GM12878 (cell line): ENCODE data around the gene RSBN1L. TPM values are rescaled to one million over a fixed set of nuclear protein-coding genes. Genes with fewer than 3 reads are reported as not detected.

Experiments used
- BCL11A ChIP-seq: IDR thresholded peaks from 2 replicates; pipeline ENCODE4 v1.6.1; 2011; ENCODE audit warnings: low read depth, low read length
- CEBPZ ChIP-seq: fragments of 150-350 bp; IDR thresholded peaks from 2 replicates; pipeline ENCODE4 v1.6.1; 2016; ENCODE audit warnings: low read depth, low read length
- FOS ChIP-seq: IDR thresholded peaks from 3 replicates; pipeline ENCODE4 v1.6.1; 2011; ENCODE audit warnings: borderline replicate concordance; ENCODE audit not compliant: insufficient read length; ENCODE audit errors: extremely low read depth
- PAX5 ChIP-seq: IDR thresholded peaks from 2 replicates; pipeline ENCODE4 v1.6.1; 2011; ENCODE audit warnings: low read depth, low read length, borderline replicate concordance
- SPI1 ChIP-seq: IDR thresholded peaks from 2 replicates; pipeline ENCODE4 v1.6.1; 2011; ENCODE audit warnings: low read depth, mild to moderate bottlenecking, low read length, moderate library complexity, borderline replicate concordance; ENCODE audit not compliant: insufficient read depth
- TARDBP ChIP-seq: IDR thresholded peaks from 2 replicates; pipeline ENCODE4 v1.6.1; 2016; ENCODE audit warnings: borderline replicate concordance
- ZNF592 ChIP-seq: fragments of 450-650 bp; IDR thresholded peaks from 2 replicates; pipeline ENCODE4 v1.6.1; 2017; ENCODE audit warnings: mild to moderate bottlenecking, moderate library complexity
- polyA plus RNA-seq, 11 experiments: library from polyadenylated mRNA; depleted of rRNA in 4 of 11; unstranded in 6 of 11; stranded (reverse) in 5 of 11; fragments of >200 nt; fragmentation: Nextera tagmentation in 4 of 11; fragmentation: Illumina TruSeq in 1 of 11; extraction: Ambion mirVana in 4 of 11; extraction: Trizol in 1 of 11; gene quantifications; 1 replicate in 1 of 11; 2 replicates in 10 of 11; pipeline versions ENCODE4 v1.2.1 to v1.2.3, GENCODE V29; 2011 to 2016; ENCODE audit warnings: inconsistent platforms in 2 of 11, missing spikeins in 2 of 11, low read depth in 1 of 11
- total RNA-seq, 4 experiments: library from RNA; depleted of rRNA in 3 of 4; stranded (reverse); fragments of >200 nt in 3 of 4; fragmentation: Illumina TruSeq in 1 of 4; extraction: Trizol in 1 of 4; gene quantifications; 2 replicates each; pipeline versions ENCODE4 v1.2.1 to v1.2.3, GENCODE V29; 2013 to 2021

RSBN1L gene
- total and polyA plus RNA-seq, 10 of the 15 experiments (the other 5 are each of a cell fraction or from before 2014, with no cell fraction given), result 4.5 to 23.7 (median 10.3) TPM

GRCh38 chr7:77648742-77649338 is 47.4 kb upstream of the RSBN1L start (continued):
- TF ChIP-seq ZNF592, result no peak
- TF ChIP-seq FOS, result no peak
- no peak for TF ChIP-seq TARDBP
- no peak for TF ChIP-seq CEBPZ
- TF ChIP-seq BCL11A, result no peak
- no peak for TF ChIP-seq PAX5
- no peak for TF ChIP-seq SPI1
